Astrocyte (in vitro differentiated cells and primary cell): Measurements from ENCODE around the gene MRFAP1.

Experiments
- CTCF ChIP-seq: IDR thresholded peaks from 2 replicates; pipeline ENCODE4 v1.5.1; 2011; ENCODE audit warnings: low read depth, mild to moderate bottlenecking, inconsistent platforms, low read length, moderate library complexity; ENCODE audit not compliant: insufficient read depth
- EZH2 ChIP-seq: IDR thresholded peaks from 2 replicates; pipeline ENCODE4 v1.6.1; 2012; ENCODE audit warnings: mild to moderate bottlenecking, low read length, inconsistent platforms; ENCODE audit not compliant: insufficient read depth

- TF ChIP-seq CTCF: no peak
- no peak for TF ChIP-seq EZH2
Observed at GRCh38 chr4:6627832-6628231, 12.7 kb upstream of the MRFAP1 start.
